Endothelial cell of umbilical vein (primary cell): ENCODE measurements around the gene DAB1. TPM values are rescaled to one million over a fixed set of nuclear protein-coding genes. Genes with fewer than 3 reads are reported as not detected.

Experiments used
- BruUV-seq: library from RNA; stranded (reverse); fragments of 400-500 nt; replicated peaks from 2 replicates; lab custom pipeline; 2021; lab: Mats Ljungman, UMichigan
- CTCF ChIA-PET: fragments of 300-600, 350-600 bp; sonication (Branson Sonifier 250); formaldehyde crosslinking; loops from one replicate; lab custom pipeline; 2021; ENCODE audit warnings: antibody characterized with exemption, inconsistent platforms; lab: Charles Lee
- POLR2A ChIA-PET: fragments of 300-600, 350-600 bp; sonication (Branson Sonifier 250); formaldehyde crosslinking; loops from one replicate; lab custom pipeline; 2021; ENCODE audit warnings: antibody characterized with exemption, inconsistent platforms; lab: Charles Lee
- DNase-seq: peaks from one replicate; pipeline ENCODE4 v3.0.0-alpha.2; 2011; ENCODE audit warnings: low read depth, low spot score
- FAIRE-seq: peaks from 2 replicates; lab custom pipeline; 2011; peaks lifted over from hg19 to GRCh38; lab: Jason Lieb, UNC
- H2AFZ ChIP-seq: 2 replicates; pipeline ENCODE4 v1.6.0; 2012; ENCODE audit warnings: low read depth, low read length, control low read depth, inconsistent platforms
- H3K27ac ChIP-seq: 2 replicates; pipeline ENCODE4 v1.5.1; 2011; ENCODE audit warnings: low read depth, mild to moderate bottlenecking, control low read depth, low read length, moderate library complexity; ENCODE audit not compliant: insufficient read depth
- H3K27me3 ChIP-seq, 2 experiments: 2 replicates each; pipeline versions ENCODE4 v1.6.0 to v1.6.1; 2011; ENCODE audit warnings: low read length in 2 of 2, mixed read lengths in 1 of 2; ENCODE audit not compliant: control insufficient read depth in 2 of 2, insufficient read depth in 2 of 2
- H3K36me3 ChIP-seq, 2 experiments: 2 replicates in 1 of 2; 3 replicates in 1 of 2; pipeline ENCODE4 v1.5.1; 2011; ENCODE audit warnings: low read length in 2 of 2, mild to moderate bottlenecking in 1 of 2, moderate library complexity in 1 of 2; ENCODE audit not compliant: control insufficient read depth in 2 of 2, insufficient read depth in 2 of 2; ENCODE audit errors: extremely low read depth in 1 of 2
- H3K4me1 ChIP-seq: 3 replicates; pipeline ENCODE4 v1.5.1; 2011; ENCODE audit warnings: mild to moderate bottlenecking, low read length; ENCODE audit not compliant: control insufficient read depth, insufficient read depth; ENCODE audit errors: extremely low read depth
- H3K4me2 ChIP-seq: 2 replicates; pipeline ENCODE4 v1.6.1; 2011; ENCODE audit warnings: low read length, control low read depth, mixed read lengths; ENCODE audit not compliant: insufficient read depth
- H3K4me3 ChIP-seq, 3 experiments: fragments of 200-600 bp in 1 of 3; sonication (generic), shearing (Covaris generic) in 1 of 3; replicated peaks in 1 of 3; 2 replicates each; pipeline ENCODE4 v1.5.1; 2011 to 2016; ENCODE audit warnings: control low read depth in 3 of 3, low read length in 3 of 3, mild to moderate bottlenecking in 2 of 3, inconsistent platforms in 1 of 3, low read depth in 1 of 3, moderate library complexity in 1 of 3; ENCODE audit not compliant: insufficient read depth in 1 of 3
- H3K79me2 ChIP-seq: 2 replicates; pipeline ENCODE4 v1.6.0; 2012; ENCODE audit warnings: low read length, inconsistent platforms; ENCODE audit not compliant: control insufficient read depth, insufficient read depth
- H3K9ac ChIP-seq: replicated peaks from 2 replicates; pipeline ENCODE3; 2011; ENCODE audit warnings: low read length, control low read depth; ENCODE audit not compliant: insufficient read depth; ENCODE audit errors: extremely low read depth
- H3K9me1 ChIP-seq: replicated peaks from 3 replicates; pipeline ENCODE4 v1.6.0; 2011; ENCODE audit warnings: mild to moderate bottlenecking, low read length; ENCODE audit not compliant: control insufficient read depth, insufficient read depth; ENCODE audit errors: extremely low read depth
- H3K9me3 ChIP-seq: replicated peaks from 2 replicates; pipeline ENCODE4 v1.5.1; 2012; ENCODE audit warnings: low read length, inconsistent platforms; ENCODE audit not compliant: control insufficient read depth, insufficient read depth
- H4K20me1 ChIP-seq: replicated peaks from 2 replicates; pipeline ENCODE3; 2011; ENCODE audit warnings: mild to moderate bottlenecking, low read length; ENCODE audit not compliant: control insufficient read depth, insufficient read depth; ENCODE audit errors: extremely low read depth
- CTCF ChIP-seq, 2 donors: IDR thresholded peaks; 1 replicate in 1 of 2; 2 replicates in 1 of 2; pipeline ENCODE4 v1.5.1; 2011; ENCODE audit warnings: low read length in 2 of 2, mild to moderate bottlenecking in 2 of 2, moderate library complexity in 2 of 2, control low read depth in 1 of 2, inconsistent platforms in 1 of 2, low read depth in 1 of 2; ENCODE audit not compliant: insufficient read depth in 1 of 2; ENCODE audit errors: extremely low read depth in 1 of 2
- EZH2 ChIP-seq: IDR thresholded peaks from 2 replicates; pipeline ENCODE4 v1.6.1; 2012; ENCODE audit warnings: borderline replicate concordance, low read depth, mild to moderate bottlenecking, moderate library complexity, low read length, inconsistent platforms; ENCODE audit not compliant: severe bottlenecking
- FOS ChIP-seq: IDR thresholded peaks from 2 replicates; pipeline ENCODE4 v1.6.1; 2011; ENCODE audit warnings: mild to moderate bottlenecking, low read length, moderate library complexity, borderline replicate concordance; ENCODE audit not compliant: insufficient read depth
- GATA2 ChIP-seq: IDR thresholded peaks from 2 replicates; pipeline ENCODE4 v1.7.0; 2011; ENCODE audit warnings: low read depth, mild to moderate bottlenecking, moderate library complexity, mixed read lengths, low read length; ENCODE audit not compliant: insufficient read length, insufficient read depth
- JUN ChIP-seq: IDR thresholded peaks from 2 replicates; pipeline ENCODE4 v1.6.1; 2011; ENCODE audit warnings: borderline replicate concordance, low read depth; ENCODE audit not compliant: insufficient read length, insufficient read depth
- MAX ChIP-seq: IDR thresholded peaks from 2 replicates; pipeline ENCODE4 v1.6.1; 2011; ENCODE audit not compliant: insufficient read depth, insufficient read length
- MYC ChIP-seq: IDR thresholded peaks from one replicate; pipeline ENCODE4 v1.6.1; 2011; ENCODE audit warnings: mild to moderate bottlenecking, low read depth, low read length
- POLR2A ChIP-seq: IDR thresholded peaks from 2 replicates; pipeline ENCODE4 v1.6.1; 2012; ENCODE audit warnings: low read depth, mild to moderate bottlenecking, control low read depth, low read length
- POLR2AphosphoS5 ChIP-seq: IDR thresholded peaks from 2 replicates; pipeline ENCODE4 v1.6.1; 2012; ENCODE audit warnings: low read depth, mild to moderate bottlenecking, control low read depth, low read length, moderate library complexity; ENCODE audit not compliant: insufficient read depth
- dilution Hi-C: fragments of 300-500 bp; cut with MboI; formaldehyde crosslinking; loops from one replicate; pipeline ENCODE4 v1.15.0; 2019; ENCODE audit warnings: low sequenced_read_pairs; ENCODE audit not compliant: extremely low pct_ligation_motif_present
- intact Hi-C: fragments of 100-400 bp; cut with micrococcal nuclease; formaldehyde crosslinking; loops from one replicate; pipeline ENCODE4 v1.10.0; 2022
- polyA plus RNA-seq, 4 experiments: library from polyadenylated mRNA; depleted of rRNA in 3 of 4; stranded (reverse) in 3 of 4; unstranded in 1 of 4; fragments of >200 nt; gene quantifications; 2 replicates each; pipeline versions ENCODE4 v1.2.1 to v1.2.3, GENCODE V29; 2011 to 2012; ENCODE audit warnings: missing spikeins in 1 of 4
- total RNA-seq: library from RNA; stranded (reverse); gene quantifications from 2 replicates; pipeline ENCODE4 v1.2.3, GENCODE V29; 2021

DAB1 gene
- total and polyA plus RNA-seq, 2 donors (not counting 3 experiments of a cell fraction or from before 2014, with no cell fraction given): not detected

- H3K9me3 ChIP-seq: no peaks in the 10 kb centered on the region
- BruUV-seq: no TSS peak
- H3K27ac ChIP-seq: no peak overlapping the region
- ChIA-PET POLR2A (no interaction called here), CTCF (no interaction called here)
- no peak for DNase-seq
- no peaks in the 10 kb centered on the region for H3K4me1 ChIP-seq
- H3K4me2 ChIP-seq: no peak overlapping the region
- H3K27me3 ChIP-seq: no peaks in the 10 kb centered on the region
- intact Hi-C loops: no loop called here
- H4K20me1 ChIP-seq: no peaks in the 10 kb centered on the region
- FAIRE-seq: no peak
- no peak overlapping the region for H3K9ac ChIP-seq
- no peaks in the 10 kb centered on the region for H3K36me3 ChIP-seq
- no peak overlapping the region for H2AFZ ChIP-seq
- dilution Hi-C loops: no loop called here
- no peak for TF ChIP-seq MAX
- no peak for TF ChIP-seq POLR2AphosphoS5
- TF ChIP-seq EZH2: no peak
- no peak for TF ChIP-seq POLR2A
- no peak for TF ChIP-seq GATA2
- no peak for TF ChIP-seq FOS
- no peak for TF ChIP-seq CTCF (IDR thresholded peaks at IDR 0.05; ENCODE audit: extremely low read depth in 1 of 2, insufficient read depth in 1 of 2, low read depth in 1 of 2, low read length in 2 of 2)
- no peak for TF ChIP-seq MYC
- no peak for TF ChIP-seq JUN
- H3K9me1 ChIP-seq: no peaks in the 10 kb centered on the region
- H3K79me2 ChIP-seq: no peaks in the 10 kb centered on the region
- no peak overlapping the region for H3K4me3 ChIP-seq
Observed at GRCh38 chr1:57360846-57361407, 62.9 kb downstream of the DAB1 start.
